ENCODE results near the gene DHFR.
"Not testable (repeated sequence)": the region's sequence is repeated elsewhere in the genome, so short reads cannot be mapped to it uniquely, and the experiment has no call there.

Gene DHFR

GRCh38 chr5:80654391-80655230, at the start of gene DHFR, which contains the start of gene MSH3:
Gene DHFR, minus strand, starts transcription at chr5:80654983. Its CDS starts 494 bp downstream, at chr5:80654489.
Gene MSH3, plus strand, starts transcription at chr5:80654652. Its CDS starts 76 bp downstream, at chr5:80654728.
- DNase-seq = peak; percentile 72

- no peak for DNase-seq
These were observed 49.4 kb upstream of the DHFR start for GRCh38 chr5:80704221-80704620.

DNA sequence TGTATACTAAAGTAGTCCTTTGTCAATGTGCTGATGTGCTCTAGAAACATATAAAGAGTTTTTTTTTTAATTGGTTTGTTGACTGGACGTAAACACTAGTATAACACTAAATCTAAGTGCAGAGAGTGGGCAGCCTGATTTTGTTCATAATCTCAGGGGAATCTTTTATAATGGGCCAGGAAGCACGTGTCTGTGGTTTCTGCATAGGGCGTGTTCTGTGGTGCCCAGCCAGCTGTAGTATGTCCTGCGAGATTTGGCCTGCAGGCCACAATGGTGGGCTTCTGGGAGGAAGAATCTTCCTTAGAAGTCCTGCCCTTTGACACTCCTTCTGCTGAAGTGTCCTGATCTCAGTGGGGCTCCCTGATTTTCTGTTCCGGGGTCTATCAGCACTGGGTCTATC, 49.0 kb upstream of the DHFR start:
- no peak for DNase-seq

DNA sequence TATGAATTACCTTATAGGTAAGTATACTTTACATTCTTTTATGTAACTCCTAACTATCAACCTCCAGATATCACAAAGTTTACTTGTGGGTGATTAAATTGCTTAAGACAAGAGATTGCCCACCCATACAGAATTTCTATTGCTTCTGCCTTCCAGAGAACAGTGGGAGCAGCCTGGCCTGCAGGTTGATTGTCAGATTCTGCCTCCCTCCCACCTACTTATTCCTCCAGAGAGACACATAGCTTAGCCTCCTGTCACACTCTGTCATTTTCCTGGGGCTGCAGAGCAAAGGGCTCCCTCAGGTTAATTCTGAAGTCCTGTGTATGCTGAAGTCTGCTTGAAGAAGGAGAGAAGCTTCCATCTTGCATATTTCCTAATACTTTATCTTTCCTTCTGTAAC, 48.5 kb upstream of the DHFR start:
- DNase-seq = no peak

GRCh38 chr5:80701597-80701996, 46.8 kb upstream of the DHFR start:
- no peak for DNase-seq

GRCh38 chr5:80698369-80698768, 43.6 kb upstream of the DHFR start:
- DNase-seq = no peak

- no peak for DNase-seq
These were observed 42.3 kb upstream of the DHFR start for GRCh38 chr5:80697100-80697499.

GRCh38 chr5:80696450-80696849, 41.7 kb upstream of the DHFR start:
- no peak for DNase-seq

DNA sequence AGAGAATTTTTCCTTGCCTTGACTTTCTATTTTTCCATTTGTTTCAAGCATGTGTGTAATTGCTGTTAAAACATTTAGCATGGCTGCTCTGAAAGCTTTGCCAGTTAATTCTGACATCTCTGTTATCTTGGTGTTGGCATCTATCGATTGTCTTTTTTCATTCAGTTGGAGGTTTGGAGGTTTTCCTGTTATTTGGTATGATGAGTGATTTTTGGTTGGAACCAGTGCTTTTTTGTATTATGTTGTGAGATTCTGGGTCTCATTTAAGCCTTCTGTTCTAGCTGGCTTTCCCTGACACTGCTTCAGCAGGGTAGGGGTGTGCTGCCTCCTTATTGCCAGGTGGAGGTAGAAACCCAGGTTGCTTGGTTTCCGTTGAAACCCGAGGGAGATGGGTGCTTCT, 40.9 kb upstream of the DHFR start:
- DNase-seq = no peak

GRCh38 chr5:80689627-80690026, 34.8 kb upstream of the DHFR start:
- DNase-seq = no peak

- no peak for DNase-seq
These were observed 34.1 kb upstream of the DHFR start for GRCh38 chr5:80688648-80689420.

GRCh38 chr5:80686757-80687156, 32.0 kb upstream of the DHFR start:
- DNase-seq = no peak

DNA sequence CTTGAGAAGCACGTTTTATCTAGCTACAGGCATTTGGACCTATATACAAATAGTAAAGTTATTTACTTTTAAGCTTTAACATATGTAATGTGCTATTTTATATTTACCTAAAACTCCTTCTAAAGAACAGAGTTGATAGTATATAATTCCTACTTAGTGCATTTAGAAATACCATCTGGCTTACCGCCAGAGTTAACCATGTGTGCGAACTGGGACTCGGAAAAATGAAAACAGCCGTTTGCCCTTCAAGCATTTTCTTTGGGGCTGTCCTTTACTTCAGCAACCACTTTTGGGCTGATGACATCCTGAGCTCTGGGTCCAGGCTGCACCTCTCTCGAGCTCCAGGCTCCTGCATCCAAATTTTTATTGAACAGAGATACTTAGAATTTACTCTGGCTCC, 21.9 kb upstream of the DHFR start:
- DNase-seq = no peak

- DNase-seq = peak; percentile 1
These were observed 17.5 kb upstream of the DHFR start for GRCh38 chr5:80672140-80672736.

- DNase-seq = no peak
These were observed 13.5 kb upstream of the DHFR start for GRCh38 chr5:80668016-80668969.

- DNase-seq = no peak
These were observed 12.6 kb upstream of the DHFR start for GRCh38 chr5:80667384-80667783.

- no peak for DNase-seq
These were observed 10.3 kb upstream of the DHFR start for GRCh38 chr5:80665057-80665456.

- DNase-seq = no peak
These were observed 7.3 kb upstream of the DHFR start for GRCh38 chr5:80662108-80662507.

GRCh38 chr5:80660661-80661060, 5.9 kb upstream of the DHFR start:
- DNase-seq = not testable (repeated sequence)

DNA sequence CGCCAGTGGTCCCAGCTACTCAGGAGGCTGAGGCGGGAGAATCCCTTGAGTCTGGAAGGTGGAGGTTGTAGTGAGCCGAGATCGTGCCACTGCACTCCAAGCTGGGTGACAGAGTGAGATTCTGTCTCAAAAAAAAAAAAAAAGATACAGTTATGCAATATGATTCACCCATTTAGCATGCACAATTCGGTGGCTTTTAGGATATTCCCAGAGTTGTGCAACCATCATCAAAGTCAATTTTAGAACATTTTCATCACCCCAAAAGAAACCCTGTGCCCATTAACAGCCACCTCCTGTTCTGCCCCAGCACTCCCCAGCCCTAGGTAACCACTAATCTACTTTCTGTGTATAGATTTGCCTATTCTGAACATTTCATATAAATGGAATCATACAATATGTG, 4.3 kb upstream of the DHFR start:
- no peak for DNase-seq

- DNase-seq = no peak
These were observed 1.6 kb upstream of the DHFR start for GRCh38 chr5:80656425-80656824.

DNA sequence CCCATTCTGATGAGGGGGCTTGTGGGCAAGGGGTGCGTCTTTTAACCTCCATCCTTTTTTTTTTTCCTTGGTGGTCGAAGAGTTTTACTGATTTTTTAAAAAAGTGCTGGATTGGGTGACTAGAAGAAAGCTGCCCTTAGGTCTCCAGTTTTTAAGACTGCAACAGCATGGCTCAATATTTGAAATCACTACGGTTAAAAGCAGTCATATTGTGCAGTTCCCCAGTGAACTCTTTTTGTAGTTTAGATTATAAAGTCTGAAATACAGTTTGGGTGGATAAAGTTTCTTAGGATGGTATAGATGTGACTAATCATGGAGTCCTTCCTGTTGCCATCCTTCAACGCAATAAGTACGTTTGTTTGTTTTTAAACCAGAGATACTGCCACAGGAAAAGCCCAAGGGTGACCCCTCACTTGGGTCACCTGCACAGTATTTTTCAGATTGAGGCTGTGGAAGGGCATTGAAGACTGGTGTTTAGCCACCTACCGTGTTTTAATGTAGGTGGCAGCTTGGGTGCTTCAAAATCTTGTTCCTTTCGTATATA, 520 bp upstream of the DHFR start:
- DNase-seq = no peak

Measured in T1000 (cell line).